ENCODE results near the gene TRNT1. TPM values are rescaled to one million over a fixed set of nuclear protein-coding genes. Genes with fewer than 3 reads are reported as not detected.

TRNT1 gene
- total RNA-seq, 6 experiments from 2014 or later, result 13.2 to 22.5 (median 18.0) TPM

DNA sequence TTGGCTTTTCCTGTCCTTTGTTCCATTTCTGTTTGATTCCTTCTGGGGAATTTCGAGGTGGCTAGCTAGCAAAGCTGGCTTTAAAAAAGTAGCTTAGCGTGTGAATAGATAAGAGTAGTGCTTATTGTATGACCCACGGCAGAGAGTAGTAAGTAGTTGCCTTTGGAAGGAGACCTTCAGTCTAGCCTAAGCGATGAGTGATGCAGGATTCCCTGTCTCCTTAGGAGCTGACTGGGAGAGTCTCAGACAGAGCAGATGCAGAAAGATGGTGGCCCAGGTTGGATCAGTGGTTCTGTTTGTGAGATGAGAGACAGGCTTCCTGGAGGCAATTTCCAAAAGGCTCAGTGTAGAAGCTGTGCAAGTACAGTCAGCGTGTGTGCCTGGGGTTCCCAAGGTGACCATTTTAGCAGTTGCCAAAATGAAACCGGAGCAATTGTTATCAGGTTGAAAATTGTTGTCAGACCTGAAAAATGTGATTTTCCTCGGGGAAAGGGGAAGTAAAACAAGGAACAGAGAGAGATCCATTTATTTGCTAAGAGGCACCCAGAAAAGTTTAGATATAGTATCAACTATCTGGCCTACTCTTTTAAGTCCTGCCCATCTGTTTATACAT lies 15.9 kb upstream of the TRNT1 start:
- Mint-ChIP-seq H3K4me1 (ENCODE audit: low read depth) (no peaks in the 10 kb centered on the region), H3K4me3 (no peak overlapping the region), H3K27ac (no peak overlapping the region), H3K36me3 (ENCODE audit: low read depth) (no peaks in the 10 kb centered on the region), H3K9me3 (no peaks in the 10 kb centered on the region), H3K27me3 (ENCODE audit: insufficient read depth) (peaks cover 1% of the 10 kb centered on the region; the same call in 1 of the 2 replicates)
- no peak for DNase-seq
- TF ChIP-seq, protein P1, sequence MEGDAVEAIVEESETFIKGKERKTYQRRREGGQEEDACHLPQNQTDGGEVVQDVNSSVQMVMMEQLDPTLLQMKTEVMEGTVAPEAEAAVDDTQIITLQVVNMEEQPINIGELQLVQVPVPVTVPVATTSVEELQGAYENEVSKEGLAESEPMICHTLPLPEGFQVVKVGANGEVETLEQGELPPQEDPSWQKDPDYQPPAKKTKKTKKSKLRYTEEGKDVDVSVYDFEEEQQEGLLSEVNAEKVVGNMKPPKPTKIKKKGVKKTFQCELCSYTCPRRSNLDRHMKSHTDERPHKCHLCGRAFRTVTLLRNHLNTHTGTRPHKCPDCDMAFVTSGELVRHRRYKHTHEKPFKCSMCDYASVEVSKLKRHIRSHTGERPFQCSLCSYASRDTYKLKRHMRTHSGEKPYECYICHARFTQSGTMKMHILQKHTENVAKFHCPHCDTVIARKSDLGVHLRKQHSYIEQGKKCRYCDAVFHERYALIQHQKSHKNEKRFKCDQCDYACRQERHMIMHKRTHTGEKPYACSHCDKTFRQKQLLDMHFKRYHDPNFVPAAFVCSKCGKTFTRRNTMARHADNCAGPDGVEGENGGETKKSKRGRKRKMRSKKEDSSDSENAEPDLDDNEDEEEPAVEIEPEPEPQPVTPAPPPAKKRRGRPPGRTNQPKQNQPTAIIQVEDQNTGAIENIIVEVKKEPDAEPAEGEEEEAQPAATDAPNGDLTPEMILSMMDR (IDR thresholded peaks at IDR 0.05), result no peak

- H3K27me3 Mint-ChIP-seq (ENCODE audit: insufficient read depth), result peaks cover 1% of the 10 kb centered on the region; the same call in 1 of the 2 replicates
- H3K4me3 Mint-ChIP-seq, result no peak overlapping the region
- TF ChIP-seq, protein P1 (IDR thresholded peaks at IDR 0.05), result no peak
- no peaks in the 10 kb centered on the region for H3K36me3 Mint-ChIP-seq (ENCODE audit: low read depth)
- no peak for DNase-seq
- H3K9me3 Mint-ChIP-seq, result no peaks in the 10 kb centered on the region
- no peak overlapping the region for H3K27ac Mint-ChIP-seq
- H3K4me1 Mint-ChIP-seq (ENCODE audit: low read depth), result no peaks in the 10 kb centered on the region
Observed at GRCh38 chr3:3113042-3113709, 13.6 kb upstream of the TRNT1 start.

DNA sequence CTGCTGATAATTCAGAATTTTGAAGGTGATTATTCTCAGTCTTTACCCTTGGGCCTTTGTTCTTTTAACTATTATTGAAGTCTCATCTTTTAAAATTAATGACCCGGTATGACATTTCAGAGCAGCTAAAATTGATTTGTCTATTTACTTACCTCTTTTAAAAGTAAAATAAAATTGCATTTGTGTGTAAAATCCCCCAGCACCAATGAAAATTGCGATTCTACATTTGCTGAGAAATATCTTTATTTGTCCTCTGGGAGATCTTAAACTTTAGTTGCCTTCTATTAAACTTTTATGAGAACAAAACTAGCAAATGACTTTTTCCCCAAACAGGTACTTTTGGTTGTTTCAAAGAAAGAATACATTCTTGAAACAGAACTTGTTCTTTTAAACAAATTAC lies 9.1 kb upstream of the TRNT1 start:
- no peaks in the 10 kb centered on the region for H3K9me3 Mint-ChIP-seq
- H3K4me1 Mint-ChIP-seq (ENCODE audit: low read depth), result no peaks in the 10 kb centered on the region
- TF ChIP-seq, protein P1 (IDR thresholded peaks at IDR 0.05), result no peak
- DNase-seq, result no peak
- H3K27me3 Mint-ChIP-seq (ENCODE audit: insufficient read depth), result peaks cover 12% of the 10 kb centered on the region
- H3K27ac Mint-ChIP-seq, result no peak overlapping the region
- H3K36me3 Mint-ChIP-seq (ENCODE audit: low read depth), result no peaks in the 10 kb centered on the region
- no peak overlapping the region for H3K4me3 Mint-ChIP-seq

GRCh38 chr3:3119393-3119851 lies 7.3 kb upstream of the TRNT1 start:
- Mint-ChIP-seq H3K9me3 (no peaks in the 10 kb centered on the region), H3K4me3 (no peak overlapping the region), H3K4me1 (ENCODE audit: low read depth) (no peaks in the 10 kb centered on the region), H3K36me3 (ENCODE audit: low read depth) (no peaks in the 10 kb centered on the region), H3K27me3 (ENCODE audit: insufficient read depth) (peaks cover 12% of the 10 kb centered on the region), H3K27ac (no peak overlapping the region)
- no peak for DNase-seq
- TF ChIP-seq, protein P1 (IDR thresholded peaks at IDR 0.05), result no peak

DNA sequence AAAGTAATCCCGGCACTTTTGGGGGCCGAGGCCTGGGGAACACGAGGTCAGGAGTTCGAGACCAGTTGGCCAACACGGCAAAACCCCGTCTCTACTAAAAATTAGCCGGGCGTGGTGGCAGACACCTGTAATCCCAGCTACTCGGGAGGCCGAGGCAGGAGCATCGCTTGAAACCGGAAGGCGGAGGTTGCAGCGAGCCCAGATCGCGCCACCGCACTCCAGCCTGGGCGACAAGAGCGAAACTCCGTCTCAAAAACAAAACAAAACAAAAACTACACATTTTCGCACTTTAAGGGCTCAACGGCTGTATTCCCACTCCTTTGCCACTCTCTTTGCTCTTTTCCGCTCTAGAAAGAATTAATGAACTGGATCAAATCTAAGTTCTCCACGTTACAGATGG lies 763 bp upstream of the TRNT1 start:
- TF ChIP-seq, protein P1 (IDR thresholded peaks at IDR 0.05), result no peak
- Mint-ChIP-seq H3K27ac (peak overlapping the region; percentile 98), H3K4me1 (ENCODE audit: low read depth) (peaks cover 28% of the 10 kb centered on the region), H3K27me3 (ENCODE audit: insufficient read depth) (peaks cover 11% of the 10 kb centered on the region), H3K4me3 (peak overlapping the region; percentile 99), H3K36me3 (ENCODE audit: low read depth) (peaks cover 13% of the 10 kb centered on the region), H3K9me3 (no peaks in the 10 kb centered on the region)
- DNase-seq, result no peak
